Measurements from ENCODE around the gene PPM1H.

DNA sequence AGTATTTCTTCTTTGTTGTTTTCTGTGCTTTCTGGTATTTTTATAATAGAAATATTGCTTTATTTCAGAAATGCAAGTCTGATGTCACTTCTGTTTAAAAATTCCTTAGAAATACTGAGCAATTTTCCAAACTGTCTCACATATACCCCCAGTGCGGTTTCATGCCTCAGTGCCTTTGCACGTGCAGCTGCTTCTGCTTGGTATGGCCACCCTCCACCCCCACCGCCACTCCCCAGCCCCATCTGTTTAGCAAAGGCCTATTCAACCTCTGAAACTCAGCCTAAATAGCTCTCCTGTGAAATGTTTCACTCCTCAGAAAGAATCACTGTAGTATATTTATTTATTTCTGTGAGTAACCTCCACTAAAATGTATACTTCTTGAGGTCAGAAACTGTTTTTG is 52.3 kb downstream of the PPM1H start:
- TF ChIP-seq, protein P1, sequence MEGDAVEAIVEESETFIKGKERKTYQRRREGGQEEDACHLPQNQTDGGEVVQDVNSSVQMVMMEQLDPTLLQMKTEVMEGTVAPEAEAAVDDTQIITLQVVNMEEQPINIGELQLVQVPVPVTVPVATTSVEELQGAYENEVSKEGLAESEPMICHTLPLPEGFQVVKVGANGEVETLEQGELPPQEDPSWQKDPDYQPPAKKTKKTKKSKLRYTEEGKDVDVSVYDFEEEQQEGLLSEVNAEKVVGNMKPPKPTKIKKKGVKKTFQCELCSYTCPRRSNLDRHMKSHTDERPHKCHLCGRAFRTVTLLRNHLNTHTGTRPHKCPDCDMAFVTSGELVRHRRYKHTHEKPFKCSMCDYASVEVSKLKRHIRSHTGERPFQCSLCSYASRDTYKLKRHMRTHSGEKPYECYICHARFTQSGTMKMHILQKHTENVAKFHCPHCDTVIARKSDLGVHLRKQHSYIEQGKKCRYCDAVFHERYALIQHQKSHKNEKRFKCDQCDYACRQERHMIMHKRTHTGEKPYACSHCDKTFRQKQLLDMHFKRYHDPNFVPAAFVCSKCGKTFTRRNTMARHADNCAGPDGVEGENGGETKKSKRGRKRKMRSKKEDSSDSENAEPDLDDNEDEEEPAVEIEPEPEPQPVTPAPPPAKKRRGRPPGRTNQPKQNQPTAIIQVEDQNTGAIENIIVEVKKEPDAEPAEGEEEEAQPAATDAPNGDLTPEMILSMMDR (IDR thresholded peaks at IDR 0.05; ENCODE audit: low read depth, low read length) = no peak
- TF ChIP-seq EZH2phosphoT487 (IDR thresholded peaks at IDR 0.05; ENCODE audit: low read depth) = no peak

Measured in OCI-LY3 (cell line).